HEK293 (cell line): ENCODE measurements around the gene UNCX.
"Not testable (repeated sequence)": the region's sequence is repeated elsewhere in the genome, so short reads cannot be mapped to it uniquely, and the experiment has no call there.

Experiments
- CTCF ChIA-PET: fragments of 350-600 bp; formaldehyde crosslinking; extraction: SDS; loops from one replicate; lab custom pipeline; 2021; ENCODE audit warnings: antibody characterized with exemption; lab: Yijun Ruan, JAX
- POLR2A ChIA-PET: fragments of 300-600 bp; formaldehyde crosslinking; extraction: SDS; loops from one replicate; lab custom pipeline; 2020; ENCODE audit warnings: antibody characterized with exemption, inconsistent platforms; lab: Yijun Ruan, JAX
- H3K27ac ChIP-seq: fragments of 200-500 bp; sonication (Bioruptor generic); 2 replicates; pipeline ENCODE4 v1.5.1; 2014; ENCODE audit warnings: low read depth, low read length, control low read depth, inconsistent platforms; ENCODE audit errors: extremely low read depth
- H3K36me3 ChIP-seq, 2 experiments: fragments of 200-500 bp in 1 of 2; sonication (Bioruptor generic) in 1 of 2; 1 replicate in 1 of 2; 2 replicates in 1 of 2; pipeline ENCODE4 v1.5.1; 2014 to 2017; ENCODE audit warnings: inconsistent platforms in 2 of 2, low read length in 2 of 2; ENCODE audit not compliant: control insufficient read depth in 2 of 2, insufficient read depth in 1 of 2
- H3K4me1 ChIP-seq: fragments of 200-500 bp; sonication (Bioruptor generic); 2 replicates; pipeline ENCODE4 v1.5.1; 2014; ENCODE audit warnings: mild to moderate bottlenecking, low read length, inconsistent platforms; ENCODE audit not compliant: control insufficient read depth, insufficient read depth
- H3K4me3 ChIP-seq: 2 replicates; pipeline ENCODE4 v1.5.1; 2011; ENCODE audit warnings: low read depth, mild to moderate bottlenecking, control low read depth, low read length, moderate library complexity
- H3K9me3 ChIP-seq: fragments of 200-500 bp; sonication (Bioruptor generic); 2 replicates; pipeline ENCODE4 v1.5.1; 2014; ENCODE audit warnings: low read depth, low read length, inconsistent platforms; ENCODE audit not compliant: control insufficient read depth, insufficient read depth
- KLF1 ChIP-seq: fragments of 450-650 bp; formaldehyde crosslinking; IDR thresholded peaks from 2 replicates; pipeline ENCODE4 v1.5.1; 2016; ENCODE audit warnings: missing biosample characterization, missing genetic modification characterization
- KLF16 ChIP-seq: fragments of 450-650 bp; formaldehyde crosslinking; IDR thresholded peaks from 2 replicates; pipeline ENCODE4 v1.5.1; 2017; ENCODE audit warnings: missing biosample characterization, missing genetic modification characterization
- OSR2 ChIP-seq: fragments of 450-650 bp; formaldehyde crosslinking; IDR thresholded peaks from 2 replicates; pipeline ENCODE4 v1.5.1; 2016; ENCODE audit warnings: missing biosample characterization, missing genetic modification characterization
- ZFHX2 ChIP-seq: fragments of 450-650 bp; formaldehyde crosslinking; conservative IDR thresholded peaks from 2 replicates; pipeline ENCODE4 v1.5.1; 2016; ENCODE audit warnings: missing biosample characterization, missing genetic modification characterization
- ZFP69B ChIP-seq: fragments of 450-650 bp; formaldehyde crosslinking; IDR thresholded peaks from 2 replicates; pipeline ENCODE4 v1.5.1; 2016; ENCODE audit warnings: missing biosample characterization, missing genetic modification characterization
- ZIC2 ChIP-seq: fragments of 450-650 bp; formaldehyde crosslinking; IDR thresholded peaks from 2 replicates; pipeline ENCODE4 v1.5.1; 2016; ENCODE audit warnings: missing biosample characterization, missing genetic modification characterization
- ZNF211 ChIP-seq: fragments of 450-650 bp; formaldehyde crosslinking; IDR thresholded peaks from 2 replicates; pipeline ENCODE4 v1.5.1; 2016; ENCODE audit warnings: low read depth, missing biosample characterization, missing genetic modification characterization
- ZNF366 ChIP-seq: fragments of 450-650 bp; formaldehyde crosslinking; conservative IDR thresholded peaks from 2 replicates; pipeline ENCODE4 v1.5.1; 2016; ENCODE audit warnings: missing biosample characterization, missing genetic modification characterization
- ZNF37A ChIP-seq: fragments of 450-650 bp; IDR thresholded peaks from 2 replicates; pipeline ENCODE4 v1.5.1; 2018; ENCODE audit warnings: missing biosample characterization, missing genetic modification characterization
- ZNF473 ChIP-seq: fragments of 450-650 bp; formaldehyde crosslinking; IDR thresholded peaks from 2 replicates; pipeline ENCODE4 v1.5.1; 2017; ENCODE audit warnings: missing biosample characterization, missing genetic modification characterization
- ZNF530 ChIP-seq: fragments of 450-650 bp; formaldehyde crosslinking; IDR thresholded peaks from 2 replicates; pipeline ENCODE4 v1.5.1; 2016; ENCODE audit warnings: low read depth, missing biosample characterization, missing genetic modification characterization
- ZNF548 ChIP-seq: fragments of 450-650 bp; formaldehyde crosslinking; IDR thresholded peaks from 2 replicates; pipeline ENCODE4 v1.5.1; 2016; ENCODE audit warnings: missing biosample characterization, missing genetic modification characterization
- ZNF558 ChIP-seq: fragments of 450-650 bp; formaldehyde crosslinking; IDR thresholded peaks from 2 replicates; pipeline ENCODE4 v1.5.1; 2016; ENCODE audit warnings: missing biosample characterization, missing genetic modification characterization
- ZNF621 ChIP-seq: fragments of 450-650 bp; formaldehyde crosslinking; IDR thresholded peaks from 2 replicates; pipeline ENCODE4 v1.5.1; 2017; ENCODE audit warnings: missing biosample characterization, missing genetic modification characterization
- ZNF660 ChIP-seq: fragments of 450-650 bp; IDR thresholded peaks from 2 replicates; pipeline ENCODE4 v1.5.1; 2018; ENCODE audit warnings: missing biosample characterization, mild to moderate bottlenecking, missing genetic modification characterization
- ZNF747 ChIP-seq: fragments of 450-650 bp; formaldehyde crosslinking; IDR thresholded peaks from 2 replicates; pipeline ENCODE4 v1.5.1; 2016; ENCODE audit warnings: missing biosample characterization, missing genetic modification characterization
- ZNF830 ChIP-seq: fragments of 450-650 bp; IDR thresholded peaks from 2 replicates; pipeline ENCODE4 v1.5.0; 2018; ENCODE audit warnings: missing biosample characterization, missing genetic modification characterization, low read depth, mild to moderate bottlenecking, moderate library complexity
- ZNF837 ChIP-seq: fragments of 450-650 bp; formaldehyde crosslinking; IDR thresholded peaks from 2 replicates; pipeline ENCODE4 v1.5.1; 2016; ENCODE audit warnings: missing biosample characterization, missing genetic modification characterization
- TF ChIP-seq, protein P1 (sequence below): fragments of 450-650 bp; formaldehyde crosslinking; IDR thresholded peaks from 2 replicates; pipeline ENCODE4 v1.5.1; 2016; ENCODE audit warnings: missing biosample characterization, missing genetic modification characterization
- TF ChIP-seq, protein P2 (sequence below): fragments of 450-650 bp; formaldehyde crosslinking; IDR thresholded peaks from 2 replicates; pipeline ENCODE4 v1.5.1; 2016; ENCODE audit warnings: missing biosample characterization, missing genetic modification characterization, low read depth
- TF ChIP-seq, protein P3 (sequence below): fragments of 450-650 bp; formaldehyde crosslinking; IDR thresholded peaks from 2 replicates; pipeline ENCODE4 v1.5.1; 2016; ENCODE audit warnings: missing biosample characterization, missing genetic modification characterization
- TF ChIP-seq, protein P4 (sequence below): fragments of 450-650 bp; formaldehyde crosslinking; IDR thresholded peaks from 2 replicates; pipeline ENCODE4 v1.5.1; 2016; ENCODE audit warnings: missing biosample characterization, missing genetic modification characterization

The UNCX gene

DNA sequence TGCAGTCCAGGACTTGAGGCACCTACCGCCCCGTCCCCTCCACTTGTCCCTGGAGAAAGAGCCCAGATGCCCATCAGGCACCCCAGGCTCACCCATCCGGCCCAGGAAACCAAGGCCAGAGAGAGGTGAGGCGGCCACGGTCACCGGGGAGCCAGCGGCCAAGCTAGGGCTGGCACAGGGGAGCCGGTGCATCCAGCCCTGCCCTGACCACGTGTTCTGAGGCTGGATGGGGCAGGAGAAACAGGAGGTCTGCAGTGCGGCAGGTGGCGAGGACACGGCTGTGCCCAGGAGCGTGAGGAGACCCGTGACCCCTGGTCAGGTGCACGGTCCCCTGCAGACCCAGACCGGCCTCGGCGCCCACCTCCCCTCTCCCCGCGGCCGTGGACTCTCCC lies 27.6 kb downstream of the UNCX start (continued):
- TF ChIP-seq ZNF211 (tag by site-specific recombination) (no peak), ZNF548 (tag by site-specific recombination) (no peak), ZNF37A (no peak), ZFHX2 (tag by site-specific recombination) (no peak), ZNF558 (no peak), ZNF837 (tag by site-specific recombination) (no peak), ZNF660 (no peak), ZNF530 (tag by site-specific recombination) (no peak)
- TF ChIP-seq, protein P1, sequence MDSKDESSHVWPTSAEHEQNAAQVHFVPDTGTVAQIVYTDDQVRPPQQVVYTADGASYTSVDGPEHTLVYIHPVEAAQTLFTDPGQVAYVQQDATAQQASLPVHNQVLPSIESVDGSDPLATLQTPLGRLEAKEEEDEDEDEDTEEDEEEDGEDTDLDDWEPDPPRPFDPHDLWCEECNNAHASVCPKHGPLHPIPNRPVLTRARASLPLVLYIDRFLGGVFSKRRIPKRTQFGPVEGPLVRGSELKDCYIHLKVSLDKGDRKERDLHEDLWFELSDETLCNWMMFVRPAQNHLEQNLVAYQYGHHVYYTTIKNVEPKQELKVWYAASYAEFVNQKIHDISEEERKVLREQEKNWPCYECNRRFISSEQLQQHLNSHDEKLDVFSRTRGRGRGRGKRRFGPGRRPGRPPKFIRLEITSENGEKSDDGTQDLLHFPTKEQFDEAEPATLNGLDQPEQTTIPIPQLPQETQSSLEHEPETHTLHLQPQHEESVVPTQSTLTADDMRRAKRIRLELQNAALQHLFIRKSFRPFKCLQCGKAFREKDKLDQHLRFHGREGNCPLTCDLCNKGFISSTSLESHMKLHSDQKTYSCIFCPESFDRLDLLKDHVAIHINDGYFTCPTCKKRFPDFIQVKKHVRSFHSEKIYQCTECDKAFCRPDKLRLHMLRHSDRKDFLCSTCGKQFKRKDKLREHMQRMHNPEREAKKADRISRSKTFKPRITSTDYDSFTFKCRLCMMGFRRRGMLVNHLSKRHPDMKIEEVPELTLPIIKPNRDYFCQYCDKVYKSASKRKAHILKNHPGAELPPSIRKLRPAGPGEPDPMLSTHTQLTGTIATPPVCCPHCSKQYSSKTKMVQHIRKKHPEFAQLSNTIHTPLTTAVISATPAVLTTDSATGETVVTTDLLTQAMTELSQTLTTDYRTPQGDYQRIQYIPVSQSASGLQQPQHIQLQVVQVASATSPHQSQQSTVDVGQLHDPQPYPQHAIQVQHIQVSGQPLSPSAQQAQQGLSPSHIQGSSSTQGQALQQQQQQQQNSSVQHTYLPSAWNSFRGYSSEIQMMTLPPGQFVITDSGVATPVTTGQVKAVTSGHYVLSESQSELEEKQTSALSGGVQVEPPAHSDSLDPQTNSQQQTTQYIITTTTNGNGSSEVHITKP (tag by site-specific recombination) = no peak
- TF ChIP-seq, protein P2, sequence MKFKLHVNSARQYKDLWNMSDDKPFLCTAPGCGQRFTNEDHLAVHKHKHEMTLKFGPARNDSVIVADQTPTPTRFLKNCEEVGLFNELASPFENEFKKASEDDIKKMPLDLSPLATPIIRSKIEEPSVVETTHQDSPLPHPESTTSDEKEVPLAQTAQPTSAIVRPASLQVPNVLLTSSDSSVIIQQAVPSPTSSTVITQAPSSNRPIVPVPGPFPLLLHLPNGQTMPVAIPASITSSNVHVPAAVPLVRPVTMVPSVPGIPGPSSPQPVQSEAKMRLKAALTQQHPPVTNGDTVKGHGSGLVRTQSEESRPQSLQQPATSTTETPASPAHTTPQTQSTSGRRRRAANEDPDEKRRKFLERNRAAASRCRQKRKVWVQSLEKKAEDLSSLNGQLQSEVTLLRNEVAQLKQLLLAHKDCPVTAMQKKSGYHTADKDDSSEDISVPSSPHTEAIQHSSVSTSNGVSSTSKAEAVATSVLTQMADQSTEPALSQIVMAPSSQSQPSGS (tag by site-specific recombination) = no peak

DNA sequence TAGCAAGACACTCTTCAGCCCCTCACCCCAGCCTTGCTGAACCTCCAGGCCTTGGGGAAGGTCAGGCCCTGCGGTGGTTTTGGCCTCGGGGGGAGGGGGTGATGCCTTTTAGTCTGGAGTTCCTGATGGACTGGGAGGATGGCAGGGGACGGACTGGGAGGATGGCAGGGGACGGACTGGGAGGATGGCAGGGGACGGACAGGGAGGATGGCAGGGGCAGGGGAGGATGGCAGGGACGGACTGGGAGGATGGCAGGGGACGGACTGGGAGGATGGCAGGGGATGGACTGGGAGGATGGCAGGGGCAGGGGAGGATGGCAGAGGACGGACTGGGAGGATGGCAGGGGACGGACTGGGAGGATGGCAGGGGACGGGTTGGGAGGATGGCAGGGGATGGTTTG lies 28.4 kb downstream of the UNCX start:
- H3K4me3 ChIP-seq, CTCF ChIA-PET, POLR2A ChIA-PET, H3K36me3 ChIP-seq, H3K4me1 ChIP-seq, H3K9me3 ChIP-seq, H3K27ac ChIP-seq: not testable (repeated sequence)

DNA sequence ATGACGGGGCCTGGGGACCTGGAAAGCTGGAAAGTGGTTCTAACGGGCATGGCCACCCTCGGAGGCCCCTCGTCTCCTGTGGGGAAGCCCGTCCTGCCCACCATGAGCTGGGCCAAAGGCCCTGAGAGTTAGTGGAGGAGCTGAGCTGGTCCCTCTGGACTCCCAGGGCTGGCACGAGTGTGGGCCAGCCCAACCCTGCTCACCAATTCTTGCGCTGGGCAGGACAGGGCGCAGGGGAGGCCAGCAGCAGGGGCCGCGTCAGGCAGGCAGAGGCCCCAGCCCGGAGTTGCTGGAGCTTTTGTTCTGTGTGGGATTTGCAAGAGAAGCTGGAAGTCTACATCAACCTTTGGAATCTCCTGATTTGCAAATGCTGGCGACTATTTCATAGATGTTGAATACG lies 29.8 kb downstream of the UNCX start:
- no peaks in the 10 kb centered on the region for H3K36me3 ChIP-seq
- H3K4me3 ChIP-seq = no peak overlapping the region
- POLR2A ChIA-PET = no interaction called here
- H3K27ac ChIP-seq = no peak overlapping the region
- CTCF ChIA-PET = interaction anchor here (0.6 to 1.1 kb wide), 3 partner anchors 11 to 37 kb away, joined by 3 read pairs; no protein-coding TSS in a partner anchor
- TF ChIP-seq KLF16 (tag by site-specific recombination) = no peak
- TF ChIP-seq ZNF621 (tag by site-specific recombination) = no peak
- no peak for TF ChIP-seq ZNF473 (tag by site-specific recombination)
- TF ChIP-seq OSR2 (tag by site-specific recombination) = no peak
- TF ChIP-seq ZIC2 = no peak
- H3K4me1 ChIP-seq = no peaks in the 10 kb centered on the region
- no peaks in the 10 kb centered on the region for H3K9me3 ChIP-seq

DNA sequence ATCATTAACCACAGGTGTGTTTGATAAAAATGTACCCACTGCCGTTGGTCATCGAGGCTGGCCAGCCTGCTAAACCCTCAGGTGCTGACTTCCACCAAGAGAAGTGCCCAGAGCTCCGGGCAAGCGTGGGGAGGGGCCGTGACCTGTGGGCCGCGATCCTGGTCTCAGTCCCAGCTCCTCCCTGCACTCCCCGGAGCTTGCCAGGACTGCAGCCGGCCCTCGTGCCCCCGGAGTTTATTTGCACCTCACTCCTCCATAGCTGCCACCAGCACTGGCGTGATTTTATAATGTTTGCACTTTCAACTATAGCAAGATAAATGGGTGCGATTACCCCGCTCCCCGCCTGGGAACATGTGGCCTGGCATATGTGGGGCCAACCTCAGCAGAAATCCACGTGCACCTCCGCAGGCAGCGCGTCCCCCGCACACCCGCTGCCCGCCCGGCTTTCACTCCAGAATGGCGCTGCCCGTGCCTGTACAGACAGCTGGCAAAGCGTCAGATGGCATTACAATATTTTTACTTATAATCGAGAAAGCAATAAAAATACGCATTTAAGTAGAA lies 30.8 kb downstream of the UNCX start:
- H3K27ac ChIP-seq = no peak overlapping the region
- H3K9me3 ChIP-seq = no peaks in the 10 kb centered on the region
- H3K4me1 ChIP-seq = no peaks in the 10 kb centered on the region
- ChIA-PET POLR2A (no interaction called here), CTCF (interaction anchor here (0.6 to 1.0 kb wide), 2 partner anchors 12 to 186 kb away, joined by 3 to 4 read pairs; no protein-coding TSS in a partner anchor)
- no peak overlapping the region for H3K4me3 ChIP-seq
- H3K36me3 ChIP-seq = no peaks in the 10 kb centered on the region
- TF ChIP-seq ZNF830 (tag by site-specific recombination) = no peak
- TF ChIP-seq, protein P3, sequence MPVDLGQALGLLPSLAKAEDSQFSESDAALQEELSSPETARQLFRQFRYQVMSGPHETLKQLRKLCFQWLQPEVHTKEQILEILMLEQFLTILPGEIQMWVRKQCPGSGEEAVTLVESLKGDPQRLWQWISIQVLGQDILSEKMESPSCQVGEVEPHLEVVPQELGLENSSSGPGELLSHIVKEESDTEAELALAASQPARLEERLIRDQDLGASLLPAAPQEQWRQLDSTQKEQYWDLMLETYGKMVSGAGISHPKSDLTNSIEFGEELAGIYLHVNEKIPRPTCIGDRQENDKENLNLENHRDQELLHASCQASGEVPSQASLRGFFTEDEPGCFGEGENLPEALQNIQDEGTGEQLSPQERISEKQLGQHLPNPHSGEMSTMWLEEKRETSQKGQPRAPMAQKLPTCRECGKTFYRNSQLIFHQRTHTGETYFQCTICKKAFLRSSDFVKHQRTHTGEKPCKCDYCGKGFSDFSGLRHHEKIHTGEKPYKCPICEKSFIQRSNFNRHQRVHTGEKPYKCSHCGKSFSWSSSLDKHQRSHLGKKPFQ (tag by site-specific recombination) = no peak
- TF ChIP-seq ZNF366 = no peak
- TF ChIP-seq, protein P4, sequence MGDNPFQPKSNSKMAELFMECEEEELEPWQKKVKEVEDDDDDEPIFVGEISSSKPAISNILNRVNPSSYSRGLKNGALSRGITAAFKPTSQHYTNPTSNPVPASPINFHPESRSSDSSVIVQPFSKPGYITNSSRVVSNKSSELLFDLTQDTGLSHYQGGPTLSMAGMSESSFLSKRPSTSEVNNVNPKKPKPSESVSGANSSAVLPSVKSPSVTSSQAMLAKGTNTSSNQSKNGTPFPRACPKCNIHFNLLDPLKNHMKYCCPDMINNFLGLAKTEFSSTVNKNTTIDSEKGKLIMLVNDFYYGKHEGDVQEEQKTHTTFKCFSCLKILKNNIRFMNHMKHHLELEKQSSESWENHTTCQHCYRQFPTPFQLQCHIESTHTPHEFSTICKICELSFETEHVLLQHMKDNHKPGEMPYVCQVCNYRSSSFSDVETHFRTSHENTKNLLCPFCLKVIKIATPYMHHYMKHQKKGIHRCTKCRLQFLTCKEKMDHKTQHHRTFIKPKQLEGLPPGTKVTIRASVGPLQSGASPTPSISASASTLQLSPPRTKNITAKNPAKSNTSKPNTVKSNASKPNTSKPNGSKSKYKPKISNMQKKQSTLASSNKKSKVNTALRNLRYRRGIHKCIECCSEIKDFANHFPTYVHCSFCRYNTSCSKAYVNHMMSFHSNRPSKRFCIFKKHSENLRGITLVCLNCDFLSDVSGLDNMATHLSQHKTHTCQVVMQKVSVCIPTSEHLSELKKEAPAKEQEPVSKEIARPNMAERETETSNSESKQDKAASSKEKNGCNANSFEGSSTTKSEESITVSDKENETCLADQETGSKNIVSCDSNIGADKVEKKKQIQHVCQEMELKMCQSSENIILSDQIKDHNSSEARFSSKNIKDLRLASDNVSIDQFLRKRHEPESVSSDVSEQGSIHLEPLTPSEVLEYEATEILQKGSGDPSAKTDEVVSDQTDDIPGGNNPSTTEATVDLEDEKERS (tag by site-specific recombination) = no peak
- no peak for TF ChIP-seq ZFP69B (tag by site-specific recombination)
- TF ChIP-seq KLF1 (tag by site-specific recombination) = no peak
- no peak for TF ChIP-seq ZNF747
